Hepatocyte (in vitro differentiated cells): Measurements from ENCODE around the gene KCNJ1.

Source experiments
- EZH2 ChIP-seq: fragments of 200-600 bp; sonication (generic); IDR thresholded peaks from 2 replicates; pipeline ENCODE4 v1.6.1; 2016; ENCODE audit warnings: antibody characterized with exemption, mild to moderate bottlenecking, borderline replicate concordance
- EZH2phosphoT487 ChIP-seq: fragments of 200-600 bp; sonication (generic); IDR thresholded peaks from one replicate; pipeline ENCODE4 v1.6.1; 2018; ENCODE audit warnings: antibody characterized with exemption, mild to moderate bottlenecking, low read depth, moderate library complexity; ENCODE audit not compliant: unreplicated experiment, severe bottlenecking
- TF ChIP-seq, protein P1 (sequence below): fragments of 200-600 bp; sonication (generic); IDR thresholded peaks from 2 replicates; pipeline ENCODE4 v1.5.1; 2016; ENCODE audit warnings: antibody characterized with exemption, mild to moderate bottlenecking; ENCODE audit not compliant: poor library complexity

DNA sequence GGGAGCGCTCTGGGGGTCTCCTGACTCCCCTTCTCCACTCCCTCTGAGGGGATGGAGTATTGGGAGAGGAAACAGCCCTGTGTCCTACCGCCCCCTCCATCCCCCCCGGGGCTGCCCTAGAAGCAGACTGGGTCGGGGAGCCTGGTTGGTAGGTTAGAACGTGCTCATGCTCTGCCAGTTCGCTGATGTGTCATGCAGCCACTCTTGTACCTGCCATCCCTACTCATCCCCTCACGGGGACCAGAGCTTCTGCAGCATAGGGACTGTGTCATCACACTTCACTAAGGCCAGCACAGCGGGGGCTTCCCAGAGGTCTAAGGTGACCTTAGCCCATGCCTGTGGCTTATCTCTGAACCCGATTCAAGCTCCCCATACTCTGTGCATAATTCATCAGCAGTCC is 4.7 kb downstream of the KCNJ1 start:
- TF ChIP-seq, protein P1, sequence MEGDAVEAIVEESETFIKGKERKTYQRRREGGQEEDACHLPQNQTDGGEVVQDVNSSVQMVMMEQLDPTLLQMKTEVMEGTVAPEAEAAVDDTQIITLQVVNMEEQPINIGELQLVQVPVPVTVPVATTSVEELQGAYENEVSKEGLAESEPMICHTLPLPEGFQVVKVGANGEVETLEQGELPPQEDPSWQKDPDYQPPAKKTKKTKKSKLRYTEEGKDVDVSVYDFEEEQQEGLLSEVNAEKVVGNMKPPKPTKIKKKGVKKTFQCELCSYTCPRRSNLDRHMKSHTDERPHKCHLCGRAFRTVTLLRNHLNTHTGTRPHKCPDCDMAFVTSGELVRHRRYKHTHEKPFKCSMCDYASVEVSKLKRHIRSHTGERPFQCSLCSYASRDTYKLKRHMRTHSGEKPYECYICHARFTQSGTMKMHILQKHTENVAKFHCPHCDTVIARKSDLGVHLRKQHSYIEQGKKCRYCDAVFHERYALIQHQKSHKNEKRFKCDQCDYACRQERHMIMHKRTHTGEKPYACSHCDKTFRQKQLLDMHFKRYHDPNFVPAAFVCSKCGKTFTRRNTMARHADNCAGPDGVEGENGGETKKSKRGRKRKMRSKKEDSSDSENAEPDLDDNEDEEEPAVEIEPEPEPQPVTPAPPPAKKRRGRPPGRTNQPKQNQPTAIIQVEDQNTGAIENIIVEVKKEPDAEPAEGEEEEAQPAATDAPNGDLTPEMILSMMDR, result no peak
- TF ChIP-seq EZH2 (no peak), EZH2phosphoT487 (no peak)
